ENCODE results near the gene CDH16. TPM values are rescaled to one million over a fixed set of nuclear protein-coding genes. Genes with fewer than 3 reads are reported as not detected.
A peak's percentile ranks its signal among the peaks of the same experiment; 100 is the strongest.

Gene CDH16
- total and polyA plus RNA-seq, 8 donors: not detected

- Histone ChIP-seq H3K4me1 (no peaks in the 10 kb centered on the region), H3K4me3 (no peak overlapping the region), H3K27me3 (no peaks in the 10 kb centered on the region), H3K9me3 (no peaks in the 10 kb centered on the region), H3K36me3 (peaks cover 0 to 12% (median 7%) of the 10 kb centered on the region in 3 donors), H3K27ac (no peak overlapping the region)
- WGBS, 2 donors: 56 to 68% methylated on average over 4 of the region's 4 CpGs
- intact Hi-C loops (cut with DNase I): loop anchor here in 1 of 3 donors (10.0 kb wide), 1 partner anchor 255 kb away; no protein-coding TSS in a partner anchor
- DNase-seq (no peak), FAIRE-seq (no peak), ATAC-seq (no peak)
- TF ChIP-seq CTCF (IDR thresholded peaks at IDR 0.05): no peak
Measured at GRCh38 chr16:66889622-66890021, 29.1 kb downstream of the CDH16 start.

GRCh38 chr16:66888647-66889615, 29.8 kb downstream of the CDH16 start:
- TF ChIP-seq CTCF (IDR thresholded peaks at IDR 0.05): no peak
- intact Hi-C loops (cut with DNase I): no loop called here
- Histone ChIP-seq H3K9me3 (no peaks in the 10 kb centered on the region), H3K36me3 (peaks cover 0 to 12% (median 11%) of the 10 kb centered on the region in 3 donors), H3K4me1 (no peaks in the 10 kb centered on the region), H3K27ac (no peak overlapping the region), H3K4me3 (no peak overlapping the region), H3K27me3 (no peaks in the 10 kb centered on the region)
- WGBS, 2 donors: 93% methylated on average over 6 of the region's 6 CpGs
- DNase-seq: no peak
- FAIRE-seq: no peak
- no peak for ATAC-seq

GRCh38 chr16:66886914-66887313, 31.8 kb downstream of the CDH16 start:
- no peak for DNase-seq

GRCh38 chr16:66886321-66886720, 32.4 kb downstream of the CDH16 start:
- DNase-seq: no peak
- FAIRE-seq: no peak
- H3K27ac ChIP-seq: no peak overlapping the region
- intact Hi-C loops (cut with DNase I): no loop called here
- no peak for ATAC-seq
- no peak for TF ChIP-seq CTCF (IDR thresholded peaks at IDR 0.05)
- H3K36me3 ChIP-seq: peaks cover 0 to 12% (median 11%) of the 10 kb centered on the region in 3 donors
- H3K27me3 ChIP-seq: no peaks in the 10 kb centered on the region
- H3K9me3 ChIP-seq: no peaks in the 10 kb centered on the region
- 70 to 78% methylated on average over 2 of the region's 2 CpGs for WGBS, 2 donors
- H3K4me3 ChIP-seq: no peak overlapping the region
- H3K4me1 ChIP-seq: peaks cover 0 to 7% (median 3%) of the 10 kb centered on the region in 3 donors

More at GRCh38 chr16:66886914-66887313, 31.8 kb downstream of the CDH16 start:
- peaks cover 0 to 12% (median 11%) of the 10 kb centered on the region in 3 donors for H3K36me3 ChIP-seq
- WGBS, 2 donors: 71 to 79% methylated on average over 3 of the region's 3 CpGs
- H3K27me3 ChIP-seq: no peaks in the 10 kb centered on the region
- no peaks in the 10 kb centered on the region for H3K9me3 ChIP-seq
- peak in 1 of 4 donors; percentile 35 for ATAC-seq
- peaks cover 0 to 4% (median 0%) of the 10 kb centered on the region in 3 donors for H3K4me1 ChIP-seq
- intact Hi-C loops (cut with DNase I): no loop called here
- no peak for FAIRE-seq
- no peak overlapping the region for H3K27ac ChIP-seq
- H3K4me3 ChIP-seq: no peak overlapping the region
- no peak for TF ChIP-seq CTCF (IDR thresholded peaks at IDR 0.05)
